Astrocyte (in vitro differentiated cells and primary cell): ENCODE results near the gene CREB5.

Experiments
- CTCF ChIP-seq: IDR thresholded peaks from 2 replicates; pipeline ENCODE4 v1.5.1; 2011; ENCODE audit warnings: low read depth, mild to moderate bottlenecking, inconsistent platforms, low read length, moderate library complexity; ENCODE audit not compliant: insufficient read depth
- EZH2 ChIP-seq: IDR thresholded peaks from 2 replicates; pipeline ENCODE4 v1.6.1; 2012; ENCODE audit warnings: mild to moderate bottlenecking, low read length, inconsistent platforms; ENCODE audit not compliant: insufficient read depth

GRCh38 chr7:28861825-28862224 lies 449.5 kb downstream of the CREB5 start:
- TF ChIP-seq CTCF (no peak), EZH2 (no peak)
